Inferior parietal cortex (tissue), 1 donor: ENCODE measurements around the gene SLC44A5.
"Not testable (repeated sequence)": the region's sequence is repeated elsewhere in the genome, so short reads cannot be mapped to it uniquely, and the experiment has no call there.

Source experiments
- DNase-seq: peaks from one replicate; pipeline ENCODE4 v3.0.0-alpha.2; 2016; ENCODE audit errors: extremely low spot score

Gene SLC44A5

DNA sequence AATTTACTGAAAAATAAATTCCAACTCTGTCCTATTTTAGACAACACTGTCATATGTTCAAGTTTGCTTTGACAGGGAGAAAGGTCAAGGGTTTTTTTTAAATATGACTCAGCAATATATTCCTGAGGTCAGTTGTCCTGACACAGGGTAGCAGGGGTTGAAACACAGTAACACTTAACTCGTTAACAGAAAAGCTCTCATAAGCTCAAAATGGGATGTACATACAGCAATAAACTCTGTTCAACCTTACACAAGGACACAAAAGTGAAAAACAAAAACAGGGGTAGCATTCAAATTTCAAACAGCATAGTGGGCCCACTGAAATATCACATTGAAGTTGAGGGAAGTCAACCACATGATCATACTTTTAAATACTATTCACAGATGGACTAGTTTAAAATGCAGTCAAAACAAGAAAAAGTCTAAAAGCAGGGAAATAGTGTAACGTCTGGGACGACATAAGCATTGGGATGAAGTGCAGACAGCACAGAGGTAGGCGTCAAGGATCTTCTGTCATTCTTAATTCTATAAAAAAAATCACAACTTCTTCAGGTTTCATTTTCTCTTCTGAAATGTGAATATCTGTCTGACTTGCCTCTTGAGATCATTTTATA is 89.9 kb downstream of the SLC44A5 start:
- DNase-seq = no peak

DNA sequence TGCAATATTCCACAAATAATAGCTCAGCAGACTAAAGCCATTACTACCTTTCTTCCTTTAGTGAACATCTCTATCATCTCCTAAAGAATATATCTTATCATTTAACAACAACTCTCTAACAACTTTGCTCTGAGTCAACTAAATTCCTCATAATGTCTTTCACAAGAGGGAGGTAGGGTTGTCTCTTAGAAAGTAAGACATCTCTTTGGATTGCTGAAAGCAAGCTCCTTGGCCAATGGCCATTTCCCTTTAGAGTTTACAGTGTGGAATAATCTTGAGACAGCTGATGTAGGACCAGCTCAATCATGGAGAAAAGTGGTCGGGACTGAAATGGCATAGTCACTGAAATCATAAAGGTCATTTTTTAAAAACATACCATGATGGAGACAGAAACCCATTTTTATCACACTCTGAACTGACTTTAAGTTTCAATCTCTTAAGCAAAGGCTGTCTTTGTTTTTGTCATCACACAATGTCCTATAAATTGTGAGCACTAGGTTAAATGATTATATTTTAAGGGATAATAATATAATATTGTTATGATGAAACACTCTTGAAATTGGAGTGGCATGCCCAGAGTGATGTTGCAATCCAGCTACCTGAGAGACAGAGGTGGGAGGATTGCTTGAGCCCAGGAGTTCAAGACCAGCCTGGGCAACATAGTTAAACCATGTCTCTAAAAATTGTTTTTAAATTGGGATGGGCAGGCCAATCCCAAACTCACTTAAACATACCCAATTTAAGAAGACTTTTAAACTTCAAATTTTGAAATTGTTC is 91.1 kb downstream of the SLC44A5 start:
- no peak for DNase-seq

- no peak for DNase-seq
Measured at GRCh38 chr1:75518686-75519085, 92.2 kb downstream of the SLC44A5 start.

DNA sequence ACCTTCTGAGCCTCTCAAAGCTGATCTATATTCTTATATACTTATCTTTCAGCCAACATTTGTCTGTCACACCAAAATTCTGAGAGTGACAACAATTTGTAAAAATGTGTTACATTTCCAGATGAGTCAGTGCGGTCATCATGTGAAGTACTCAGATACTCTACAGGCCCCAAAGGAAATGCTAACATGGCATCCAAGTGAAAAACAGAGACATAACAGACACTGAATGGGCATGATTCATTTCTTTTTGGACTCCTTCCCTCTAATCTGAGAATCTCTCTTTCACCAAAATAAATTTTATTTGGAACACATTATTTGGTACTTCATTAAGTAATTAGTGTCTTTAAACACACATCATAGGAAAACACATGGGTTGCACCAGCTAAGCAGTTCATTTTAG is 96.6 kb downstream of the SLC44A5 start:
- DNase-seq = no peak

DNA sequence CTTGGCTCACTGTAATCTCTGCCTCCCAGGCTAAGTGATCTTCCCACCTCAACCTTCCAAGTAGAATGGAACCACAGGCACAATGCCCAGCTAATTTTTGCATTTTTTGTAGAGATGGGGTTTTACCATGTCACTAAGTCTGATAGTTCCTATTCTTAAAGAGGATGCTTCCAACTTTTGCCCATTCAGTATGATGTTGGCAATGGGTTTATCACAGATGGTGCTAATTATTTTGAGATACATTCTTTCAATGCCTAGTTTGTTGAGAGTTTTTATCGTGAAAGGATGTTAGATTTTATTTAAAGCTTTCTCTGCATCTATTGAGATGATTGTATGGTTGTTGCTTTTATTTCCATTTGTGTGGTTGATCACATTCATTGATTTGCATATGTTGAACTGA is 103.9 kb downstream of the SLC44A5 start:
- DNase-seq = no peak

DNA sequence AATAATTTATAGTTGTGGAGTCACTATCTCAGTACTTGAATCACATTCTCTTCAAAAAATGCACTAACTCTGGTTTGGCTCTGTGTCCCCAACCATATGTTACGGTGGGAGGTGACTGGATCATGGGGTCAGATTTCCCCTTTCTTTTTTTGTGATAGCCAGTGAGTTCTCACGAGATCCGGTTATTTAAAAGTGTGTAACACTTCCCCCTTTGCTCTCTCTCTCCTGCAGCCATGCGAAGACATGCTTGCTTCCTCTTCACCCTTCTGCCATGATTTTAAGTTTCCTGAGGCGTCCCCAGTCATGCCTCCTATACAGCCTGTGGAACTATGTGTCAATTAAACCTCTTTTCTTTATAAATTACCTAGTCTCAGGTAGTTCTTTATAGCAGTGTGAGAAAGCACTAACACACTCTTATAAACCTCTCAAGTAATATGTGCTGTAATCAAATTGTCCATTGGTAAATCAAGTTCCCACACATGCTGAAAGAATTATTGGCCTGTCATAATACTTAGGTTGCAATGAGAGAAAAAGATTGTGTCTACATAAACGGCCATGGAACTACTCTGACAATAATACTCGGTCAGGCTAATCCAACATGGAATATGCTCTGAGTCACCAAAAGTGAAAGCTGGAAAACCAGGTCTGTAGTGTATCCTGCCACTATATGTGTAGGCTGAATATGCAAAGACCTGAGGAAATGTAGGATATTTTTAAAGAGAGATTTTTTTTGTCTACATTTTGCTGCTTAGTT is 107.5 kb downstream of the SLC44A5 start:
- no peak for DNase-seq

DNA sequence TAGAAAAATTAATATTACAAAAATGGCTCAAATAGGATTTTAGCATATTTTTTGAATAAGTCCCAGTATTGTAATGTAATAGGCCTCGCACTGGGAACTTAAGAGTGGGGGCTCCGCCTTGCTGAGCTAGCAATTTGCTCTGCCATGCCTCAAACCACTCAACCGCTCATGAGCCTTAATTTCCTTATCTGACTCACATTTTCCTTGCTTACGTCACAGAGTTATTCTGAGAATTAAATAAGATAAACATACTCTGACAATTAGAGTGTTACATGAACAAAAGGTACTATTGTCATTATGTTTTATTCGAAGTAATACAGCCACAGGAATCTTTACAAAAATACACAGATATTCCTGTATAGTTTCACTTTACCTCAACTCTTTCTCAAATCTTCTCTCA is 108.1 kb downstream of the SLC44A5 start:
- DNase-seq = no peak

DNA sequence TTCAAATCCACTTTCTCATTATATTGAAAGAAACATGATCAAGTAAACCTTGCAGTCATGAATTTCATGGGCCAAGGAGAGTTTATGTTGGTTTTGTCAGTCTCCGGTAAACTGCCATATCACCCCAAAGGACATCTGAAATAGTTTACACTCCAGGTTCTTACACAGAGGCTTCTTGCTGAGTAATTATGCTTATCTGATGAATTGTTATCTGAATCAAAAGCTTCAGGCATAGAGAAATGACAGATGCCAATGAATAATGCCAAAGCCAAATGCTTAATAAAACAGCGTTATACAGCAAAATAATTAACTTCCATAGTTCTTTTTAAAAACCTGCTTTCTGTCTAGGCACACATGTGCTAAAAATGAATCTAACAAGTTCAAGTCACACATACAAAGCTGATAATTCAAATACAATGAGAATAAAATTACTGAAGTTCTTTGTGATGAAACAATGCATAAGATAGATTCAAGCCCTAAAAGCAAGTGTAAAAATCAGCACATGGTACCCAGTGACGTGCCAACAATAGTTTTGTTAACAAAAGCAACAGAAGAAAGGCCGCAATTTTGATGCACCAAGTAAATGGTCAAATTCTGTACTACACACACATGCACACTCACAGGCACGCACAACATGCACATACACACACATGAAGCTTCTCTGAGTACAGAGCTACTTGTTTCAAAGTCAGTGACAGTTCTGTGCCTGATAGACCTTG is 109.2 kb downstream of the SLC44A5 start:
- no peak for DNase-seq

DNA sequence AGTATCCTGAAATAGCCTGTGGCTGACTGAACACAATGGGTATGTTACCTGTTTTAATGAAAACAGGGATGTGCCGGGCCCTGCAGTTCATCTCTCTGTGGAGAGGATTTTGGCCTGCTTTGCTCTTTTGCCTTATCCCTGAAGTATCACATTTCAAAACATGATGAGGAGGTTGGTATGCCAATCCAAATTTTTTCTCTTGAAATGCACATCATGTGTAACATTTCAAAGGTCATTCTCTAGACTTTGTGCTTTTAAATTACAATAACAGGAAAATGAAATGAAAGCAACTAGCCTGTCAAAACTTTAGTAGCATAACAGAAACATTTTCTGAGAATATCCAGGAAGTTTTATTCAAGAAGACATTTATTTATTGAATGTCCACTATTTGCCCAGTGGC is 118.9 kb downstream of the SLC44A5 start:
- no peak for DNase-seq

DNA sequence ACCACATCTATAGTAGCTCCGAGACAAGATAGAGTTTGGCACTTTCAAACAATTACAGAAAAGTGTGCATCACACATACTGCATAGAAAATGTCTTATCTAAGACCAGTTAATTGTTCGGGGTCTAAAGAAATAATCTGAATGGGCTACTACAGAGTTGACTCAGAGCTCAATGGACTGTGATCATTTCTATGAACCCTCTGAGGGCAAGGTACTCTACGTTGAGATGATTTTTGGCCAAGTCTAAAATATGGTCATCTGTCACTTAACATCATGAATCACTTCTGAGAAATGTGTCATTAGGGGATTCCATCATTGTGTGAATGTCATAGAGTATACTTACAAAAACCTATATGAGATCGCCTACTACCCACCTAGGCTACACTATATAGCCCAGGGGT is 123.5 kb downstream of the SLC44A5 start:
- DNase-seq = no peak

- DNase-seq = no peak
Measured at GRCh38 chr1:75484789-75485188, 126.1 kb downstream of the SLC44A5 start.

DNA sequence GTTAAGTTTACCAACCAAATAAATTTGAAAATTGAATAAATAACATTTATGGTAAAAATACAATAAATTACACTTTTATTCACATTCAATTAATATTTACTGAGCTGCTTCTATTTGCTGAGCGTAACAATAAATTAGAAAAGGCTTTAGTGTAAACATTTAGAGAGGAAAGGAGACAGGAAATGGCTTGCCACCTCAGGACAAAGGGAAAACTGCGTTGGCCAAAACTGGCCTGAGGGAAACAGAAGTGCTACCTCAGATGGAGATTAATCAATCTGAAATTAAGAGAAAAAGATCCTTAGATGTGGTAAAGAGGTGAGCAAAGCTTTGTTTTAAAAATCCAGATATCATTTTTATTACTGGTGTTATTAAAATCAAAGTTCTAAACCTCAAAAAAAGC is 128.0 kb downstream of the SLC44A5 start:
- no peak for DNase-seq

GRCh38 chr1:75476486-75476885 is 134.4 kb downstream of the SLC44A5 start:
- DNase-seq = not testable (repeated sequence)

DNA sequence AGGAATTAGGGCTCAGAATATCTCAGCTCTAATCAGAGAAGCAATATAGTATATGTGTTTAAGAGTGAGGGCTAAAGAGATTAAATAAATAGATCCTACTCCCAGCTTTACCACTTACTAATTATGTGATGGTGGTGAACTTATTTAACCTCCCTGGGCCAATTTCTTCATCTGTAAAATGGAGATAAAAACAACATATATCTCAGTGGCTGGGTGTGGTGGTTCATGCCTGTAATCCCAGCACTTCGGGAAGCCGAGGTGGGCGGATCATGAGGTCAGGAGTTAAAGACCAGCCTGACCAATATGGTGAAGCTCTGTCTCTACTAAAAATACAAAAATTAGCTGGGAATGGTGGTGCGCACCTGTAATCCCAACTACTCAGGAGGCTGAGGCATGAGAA is 135.2 kb downstream of the SLC44A5 start:
- DNase-seq = no peak

- peak; percentile 32 for DNase-seq
Measured at GRCh38 chr1:75472971-75473603, 137.8 kb downstream of the SLC44A5 start.

- no peak for DNase-seq
Measured at GRCh38 chr1:75472089-75472970, 138.6 kb downstream of the SLC44A5 start.

- DNase-seq = no peak
Measured at GRCh38 chr1:75471252-75471651, 139.7 kb downstream of the SLC44A5 start.

- no peak for DNase-seq
Measured at GRCh38 chr1:75470448-75470847, 140.5 kb downstream of the SLC44A5 start.

GRCh38 chr1:75469586-75470173 is 141.2 kb downstream of the SLC44A5 start:
- DNase-seq = no peak

- no peak for DNase-seq
Measured at GRCh38 chr1:75461808-75462325, 149.0 kb downstream of the SLC44A5 start.
